ENCODE measurements around the gene PTPA. TPM values are rescaled to one million over a fixed set of nuclear protein-coding genes. Genes with fewer than 3 reads are reported as not detected.

PTPA gene
- total RNA-seq, 1 experiment from 2014 or later, result 76.2 TPM

GRCh38 chr9:129150672-129151211 lies 39.5 kb downstream of the PTPA start:
- H3K4me3 Mint-ChIP-seq (ENCODE audit: low read depth, unreplicated experiment), result no peak overlapping the region
- CTCF ChIA-PET, result interaction anchor here (0.8 kb wide), 1 partner anchor 23 kb away, joined by 3 read pairs; no protein-coding TSS in a partner anchor
- intact Hi-C loops (cut with micrococcal nuclease; ENCODE audit: unreplicated experiment), result no loop called here
- H3K36me3 Mint-ChIP-seq (ENCODE audit: insufficient read depth, unreplicated experiment), result peaks cover 22% of the 10 kb centered on the region
- BruUV-seq (replicated peaks), result no TSS peak
- TF ChIP-seq, protein P1, sequence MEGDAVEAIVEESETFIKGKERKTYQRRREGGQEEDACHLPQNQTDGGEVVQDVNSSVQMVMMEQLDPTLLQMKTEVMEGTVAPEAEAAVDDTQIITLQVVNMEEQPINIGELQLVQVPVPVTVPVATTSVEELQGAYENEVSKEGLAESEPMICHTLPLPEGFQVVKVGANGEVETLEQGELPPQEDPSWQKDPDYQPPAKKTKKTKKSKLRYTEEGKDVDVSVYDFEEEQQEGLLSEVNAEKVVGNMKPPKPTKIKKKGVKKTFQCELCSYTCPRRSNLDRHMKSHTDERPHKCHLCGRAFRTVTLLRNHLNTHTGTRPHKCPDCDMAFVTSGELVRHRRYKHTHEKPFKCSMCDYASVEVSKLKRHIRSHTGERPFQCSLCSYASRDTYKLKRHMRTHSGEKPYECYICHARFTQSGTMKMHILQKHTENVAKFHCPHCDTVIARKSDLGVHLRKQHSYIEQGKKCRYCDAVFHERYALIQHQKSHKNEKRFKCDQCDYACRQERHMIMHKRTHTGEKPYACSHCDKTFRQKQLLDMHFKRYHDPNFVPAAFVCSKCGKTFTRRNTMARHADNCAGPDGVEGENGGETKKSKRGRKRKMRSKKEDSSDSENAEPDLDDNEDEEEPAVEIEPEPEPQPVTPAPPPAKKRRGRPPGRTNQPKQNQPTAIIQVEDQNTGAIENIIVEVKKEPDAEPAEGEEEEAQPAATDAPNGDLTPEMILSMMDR (IDR thresholded peaks at IDR 0.05; ENCODE audit: unreplicated experiment), result no peak
- H3K9me3 Mint-ChIP-seq (ENCODE audit: low read depth, unreplicated experiment), result no peaks in the 10 kb centered on the region
- no peaks in the 10 kb centered on the region for H3K27me3 Mint-ChIP-seq (ENCODE audit: unreplicated experiment)
- no peaks in the 10 kb centered on the region for H3K4me1 Mint-ChIP-seq (ENCODE audit: low read depth, unreplicated experiment)
- DNase-seq, result no peak
- no peak overlapping the region for H3K27ac Mint-ChIP-seq (ENCODE audit: unreplicated experiment)

DNA sequence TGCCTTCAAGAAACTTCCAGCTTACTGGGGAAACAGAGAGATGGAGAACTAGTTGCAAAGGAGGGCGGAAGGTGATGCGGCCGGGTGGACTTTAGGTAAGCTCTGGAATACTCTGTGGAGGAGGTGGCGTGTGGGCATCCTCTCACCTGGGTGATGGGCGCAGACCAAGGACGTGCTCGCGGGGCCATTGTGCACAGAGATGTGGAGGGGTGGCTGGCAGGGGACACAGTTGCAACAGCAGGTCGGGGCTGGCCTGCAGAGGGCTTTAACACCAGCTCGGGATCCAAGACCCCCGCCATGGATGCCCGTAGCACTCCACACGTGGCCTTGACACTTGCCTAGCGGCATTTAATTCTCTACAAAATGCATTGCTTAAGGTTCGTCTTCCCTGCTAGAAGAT lies 40.3 kb downstream of the PTPA start:
- no peaks in the 10 kb centered on the region for H3K9me3 Mint-ChIP-seq (ENCODE audit: low read depth, unreplicated experiment)
- no peak overlapping the region for H3K4me3 Mint-ChIP-seq (ENCODE audit: low read depth, unreplicated experiment)
- no TSS peak for BruUV-seq (replicated peaks)
- H3K27ac Mint-ChIP-seq (ENCODE audit: unreplicated experiment), result no peak overlapping the region
- DNase-seq, result no peak
- H3K27me3 Mint-ChIP-seq (ENCODE audit: unreplicated experiment), result no peaks in the 10 kb centered on the region
- intact Hi-C loops (cut with micrococcal nuclease; ENCODE audit: unreplicated experiment), result no loop called here
- H3K4me1 Mint-ChIP-seq (ENCODE audit: low read depth, unreplicated experiment), result no peaks in the 10 kb centered on the region
- peaks cover 17% of the 10 kb centered on the region for H3K36me3 Mint-ChIP-seq (ENCODE audit: insufficient read depth, unreplicated experiment)
- CTCF ChIA-PET, result interaction anchor here (0.8 kb wide), 1 partner anchor 22 kb away, joined by 3 read pairs; no protein-coding TSS in a partner anchor
- TF ChIP-seq, protein P1 (IDR thresholded peaks at IDR 0.05; ENCODE audit: unreplicated experiment), result no peak

- TF ChIP-seq, protein P1 (IDR thresholded peaks at IDR 0.05; ENCODE audit: unreplicated experiment), result no peak
- Mint-ChIP-seq H3K9me3 (ENCODE audit: low read depth, unreplicated experiment) (no peaks in the 10 kb centered on the region), H3K4me3 (ENCODE audit: low read depth, unreplicated experiment) (no peak overlapping the region), H3K36me3 (ENCODE audit: insufficient read depth, unreplicated experiment) (peaks cover 14% of the 10 kb centered on the region), H3K27me3 (ENCODE audit: unreplicated experiment) (no peaks in the 10 kb centered on the region), H3K27ac (ENCODE audit: unreplicated experiment) (no peak overlapping the region), H3K4me1 (ENCODE audit: low read depth, unreplicated experiment) (no peaks in the 10 kb centered on the region)
- no peak for DNase-seq
- BruUV-seq (replicated peaks), result no TSS peak
- CTCF ChIA-PET, result no interaction called here
- intact Hi-C loops (cut with micrococcal nuclease; ENCODE audit: unreplicated experiment), result no loop called here
Measured at GRCh38 chr9:129154866-129155477, 43.8 kb downstream of the PTPA start.

GRCh38 chr9:129156163-129156562 lies 44.9 kb downstream of the PTPA start:
- Mint-ChIP-seq H3K9me3 (ENCODE audit: low read depth, unreplicated experiment) (no peaks in the 10 kb centered on the region), H3K4me3 (ENCODE audit: low read depth, unreplicated experiment) (no peak overlapping the region), H3K27me3 (ENCODE audit: unreplicated experiment) (no peaks in the 10 kb centered on the region), H3K27ac (ENCODE audit: unreplicated experiment) (no peak overlapping the region), H3K4me1 (ENCODE audit: low read depth, unreplicated experiment) (peaks cover 1% of the 10 kb centered on the region), H3K36me3 (ENCODE audit: insufficient read depth, unreplicated experiment) (peaks cover 6% of the 10 kb centered on the region)
- CTCF ChIA-PET, result interaction anchor here (1.0 kb wide), 1 partner anchor 13 kb away, joined by 3 read pairs; no protein-coding TSS in a partner anchor
- BruUV-seq (replicated peaks), result no TSS peak
- TF ChIP-seq, protein P1 (IDR thresholded peaks at IDR 0.05; ENCODE audit: unreplicated experiment), result no peak
- DNase-seq, result no peak
- intact Hi-C loops (cut with micrococcal nuclease; ENCODE audit: unreplicated experiment), result no loop called here

Measured in Calu3 (cell line).